Aorta (tissue), 5 donors: Measurements from ENCODE around the gene INPP4B. TPM values are rescaled to one million over a fixed set of nuclear protein-coding genes. Genes with fewer than 3 reads are reported as not detected.

Source experiments
- ATAC-seq: fragments of 200-7000 bp; cut with Tn5 transposase; one replicate; pipeline ENCODE4 v1.9.1; 2022; ENCODE audit warnings: moderate library complexity; ENCODE audit not compliant: low FRiP score
- DNase-seq, 2 donors: peaks; one replicate each; pipeline ENCODE4 v3.0.0-alpha.2; 2020
- H3K27ac ChIP-seq, 2 donors: one replicate each; pipeline ENCODE4 v1.5.1; 2013; ENCODE audit warnings: low read length in 2 of 2, mild to moderate bottlenecking in 2 of 2, moderate library complexity in 2 of 2, control low read depth in 1 of 2, inconsistent platforms in 1 of 2, low read depth in 1 of 2
- H3K27me3 ChIP-seq, 2 donors: one replicate each; pipeline ENCODE4 v1.6.1; 2013; ENCODE audit warnings: control low read depth in 1 of 2, low read length in 1 of 2, mild to moderate bottlenecking in 1 of 2, moderate library complexity in 1 of 2; ENCODE audit not compliant: insufficient read depth in 2 of 2, control insufficient read depth in 1 of 2
- H3K36me3 ChIP-seq, 2 donors: one replicate each; pipeline ENCODE4 v1.6.1; 2013; ENCODE audit warnings: control low read depth in 1 of 2, low read length in 1 of 2, mild to moderate bottlenecking in 1 of 2; ENCODE audit not compliant: insufficient read depth in 2 of 2, control insufficient read depth in 1 of 2
- H3K4me1 ChIP-seq, 2 donors: one replicate each; pipeline ENCODE4 v1.6.1; 2013; ENCODE audit warnings: low read length in 2 of 2, control low read depth in 1 of 2, mild to moderate bottlenecking in 1 of 2, moderate library complexity in 1 of 2; ENCODE audit not compliant: insufficient read depth in 2 of 2, control insufficient read depth in 1 of 2
- H3K4me3 ChIP-seq, 2 donors: one replicate each; pipeline ENCODE4 v1.5.1; 2013; ENCODE audit warnings: low read length in 2 of 2, control low read depth in 1 of 2, mild to moderate bottlenecking in 1 of 2
- H3K9me3 ChIP-seq: one replicate; pipeline ENCODE4 v1.6.1; 2013; ENCODE audit warnings: mild to moderate bottlenecking, low read length; ENCODE audit not compliant: control insufficient read depth
- WGBS, 2 donors: extraction: QIAGEN DNeasy Blood & Tissue Kit; methylation state at CpG; one replicate each; pipeline ENCODE4 v1.1.7; 2013; 5-methylcytosine and 5-hydroxymethylcytosine counted together
- intact Hi-C, 2 donors: fragments of 100-400 bp; cut with DNase I; formaldehyde crosslinking; loops; one replicate each; pipeline versions ENCODE4 v1.14.2 to v1.15.0; 2022
- polyA plus RNA-seq, 2 donors: library from polyadenylated mRNA; stranded (reverse); fragments of 200-250 nt; gene quantifications; one replicate each; pipeline ENCODE4 v1.2.3, GENCODE V29; 2013
- total RNA-seq, 2 donors: library from RNA; stranded (reverse); fragmentation: NEBNext Ultra II Directional; extraction: Animal tissue kit (Norgen Biotek cat#: 25700); gene quantifications; one replicate each; pipeline ENCODE4 v1.2.1, GENCODE V29; 2021
- donor health status: healthy with polysubstance abuse.
- donor health status: Bipolar disorder and iron deficiency.
- donor health status: DM: no; HTN: no; CAD: no.
- donor health status: DM: no; HTN: no; CAD: no.
- donor health status: DM: yes; HTN: yes; CAD: no.

Gene INPP4B
- total and polyA plus RNA-seq, 4 donors, result 3.3 to 36.8 (median 20.7) TPM

GRCh38 chr4:142866685-142867084 is 20.6 kb upstream of the INPP4B start:
- ATAC-seq (no peak), DNase-seq (no peak)
- H3K9me3 ChIP-seq, result no peaks in the 10 kb centered on the region
- no peaks in the 10 kb centered on the region for H3K36me3 ChIP-seq
- H3K27ac ChIP-seq, result no peak overlapping the region
- H3K27me3 ChIP-seq, result no peaks in the 10 kb centered on the region
- intact Hi-C loops, result no loop called here
- WGBS, 2 donors, result 87 to 90% methylated on average over 5 of the region's 5 CpGs
- no peak overlapping the region for H3K4me3 ChIP-seq
- no peaks in the 10 kb centered on the region for H3K4me1 ChIP-seq

- ATAC-seq (no peak), DNase-seq (no peak)
- no peaks in the 10 kb centered on the region for H3K36me3 ChIP-seq
- H3K4me1 ChIP-seq, result no peaks in the 10 kb centered on the region
- H3K27ac ChIP-seq, result no peak overlapping the region
- H3K4me3 ChIP-seq, result no peak overlapping the region
- WGBS, 2 donors, result 97% methylated on average over 1 of the region's 1 CpG
- H3K27me3 ChIP-seq, result no peaks in the 10 kb centered on the region
- intact Hi-C loops, result no loop called here
- H3K9me3 ChIP-seq, result no peaks in the 10 kb centered on the region
Measured at GRCh38 chr4:142861351-142861750, 15.2 kb upstream of the INPP4B start.

- no peak for ATAC-seq
Measured at GRCh38 chr4:142858965-142859364, 12.9 kb upstream of the INPP4B start.

GRCh38 chr4:142858446-142858845 is 12.3 kb upstream of the INPP4B start:
- H3K27me3 ChIP-seq, result no peaks in the 10 kb centered on the region
- no peaks in the 10 kb centered on the region for H3K4me1 ChIP-seq
- no peak overlapping the region for H3K4me3 ChIP-seq
- no peak for ATAC-seq
- no peaks in the 10 kb centered on the region for H3K9me3 ChIP-seq
- WGBS, 2 donors, result 73 to 82% methylated on average over 3 of the region's 3 CpGs
- no peak overlapping the region for H3K27ac ChIP-seq
- DNase-seq, result no peak
- no peaks in the 10 kb centered on the region for H3K36me3 ChIP-seq
- intact Hi-C loops, result no loop called here

More at GRCh38 chr4:142858965-142859364, 12.9 kb upstream of the INPP4B start:
- intact Hi-C loops, result no loop called here
- no peaks in the 10 kb centered on the region for H3K27me3 ChIP-seq
- no peak for DNase-seq
- H3K36me3 ChIP-seq, result no peaks in the 10 kb centered on the region
- no peak overlapping the region for H3K4me3 ChIP-seq
- H3K9me3 ChIP-seq, result no peaks in the 10 kb centered on the region
- no peak overlapping the region for H3K27ac ChIP-seq
- no peaks in the 10 kb centered on the region for H3K4me1 ChIP-seq

GRCh38 chr4:142856576-142856975 is 10.5 kb upstream of the INPP4B start:
- WGBS, 2 donors, result 59 to 80% methylated on average over 2 of the region's 2 CpGs
- intact Hi-C loops, result no loop called here
- no peak overlapping the region for H3K4me3 ChIP-seq
- no peak overlapping the region for H3K27ac ChIP-seq
- no peaks in the 10 kb centered on the region for H3K36me3 ChIP-seq
- H3K27me3 ChIP-seq, result no peaks in the 10 kb centered on the region
- no peaks in the 10 kb centered on the region for H3K4me1 ChIP-seq
- no peaks in the 10 kb centered on the region for H3K9me3 ChIP-seq
- DNase-seq, result no peak
- ATAC-seq, result no peak

- DNase-seq, result no peak
- no peak overlapping the region for H3K27ac ChIP-seq
- intact Hi-C loops, result no loop called here
- H3K4me1 ChIP-seq, result no peaks in the 10 kb centered on the region
- H3K4me3 ChIP-seq, result no peak overlapping the region
- no peaks in the 10 kb centered on the region for H3K9me3 ChIP-seq
- no peak for ATAC-seq
- H3K27me3 ChIP-seq, result no peaks in the 10 kb centered on the region
- H3K36me3 ChIP-seq, result no peaks in the 10 kb centered on the region
- 74 to 77% methylated on average over 4 of the region's 4 CpGs for WGBS, 2 donors
Measured at GRCh38 chr4:142850478-142850877, 4.4 kb upstream of the INPP4B start.

GRCh38 chr4:142846729-142847596 is 862 bp upstream of the INPP4B start:
- Histone ChIP-seq H3K9me3 (no peaks in the 10 kb centered on the region), H3K36me3 (no peaks in the 10 kb centered on the region), H3K4me3 (peak overlapping the region; percentile 9 to 84), H3K27ac (peak overlapping the region in 1 of 2 donors; percentile 22), H3K4me1 (no peaks in the 10 kb centered on the region), H3K27me3 (no peaks in the 10 kb centered on the region)
- intact Hi-C loops, result loop anchor here (2.0 to 5.0 kb wide), 4 partner anchors 495 to 720 kb away; no protein-coding TSS in a partner anchor
- peak; percentile 47 for ATAC-seq
- DNase-seq, result peak; percentile 52 to 73
- WGBS, 2 donors, result 8 to 13% methylated on average over 38 to 50 of the region's 50 CpGs

GRCh38 chr4:142845293-142846107 is 601 bp downstream of the INPP4B start:
- intact Hi-C loops, result loop anchor here (2.0 to 5.0 kb wide), 4 partner anchors 493 to 719 kb away; no protein-coding TSS in a partner anchor
- Histone ChIP-seq H3K4me3 (peak overlapping the region; percentile 9 to 84), H3K4me1 (no peaks in the 10 kb centered on the region), H3K27me3 (no peaks in the 10 kb centered on the region), H3K9me3 (no peaks in the 10 kb centered on the region), H3K36me3 (no peaks in the 10 kb centered on the region), H3K27ac (peak overlapping the region; percentile 6 to 25)
- WGBS, 2 donors, result 3 to 4% methylated on average over 43 of the region's 43 CpGs
- ATAC-seq, result peak; percentile 55
- peak; percentile 50 to 75 for DNase-seq
